COLO829 (cell line): ENCODE results near the gene LRFN5.
"Not testable (repeated sequence)": the region's sequence is repeated elsewhere in the genome, so short reads cannot be mapped to it uniquely, and the experiment has no call there.

ENCODE experiments used
- DNase-seq: peaks from one replicate; pipeline ENCODE4 v3.0.0; 2012; ENCODE audit warnings: low spot score

LRFN5 gene

GRCh38 chr14:41606532-41607303, at the start of gene LRFN5:
LRFN5 (plus strand) TSS chr14:41606876.
- no peak for DNase-seq

GRCh38 chr14:41558490-41558889, 48.2 kb upstream of the LRFN5 start:
- DNase-seq: no peak

- DNase-seq: not testable (repeated sequence)
Observed at GRCh38 chr14:41566864-41567263, 39.8 kb upstream of the LRFN5 start.

GRCh38 chr14:41568979-41569378, 37.7 kb upstream of the LRFN5 start:
- no peak for DNase-seq

- DNase-seq: no peak
Observed at GRCh38 chr14:41570415-41571155, 36.1 kb upstream of the LRFN5 start.

- no peak for DNase-seq
Observed at GRCh38 chr14:41586237-41586636, 20.4 kb upstream of the LRFN5 start.

GRCh38 chr14:41597647-41598046, 9.0 kb upstream of the LRFN5 start:
- no peak for DNase-seq

GRCh38 chr14:41599805-41600385, 6.8 kb upstream of the LRFN5 start:
- not testable (repeated sequence) for DNase-seq

- DNase-seq: no peak
Observed at GRCh38 chr14:41604721-41605531, 1.8 kb upstream of the LRFN5 start.

GRCh38 chr14:41605550-41606281, 960 bp upstream of the LRFN5 start:
- no peak for DNase-seq

- DNase-seq: no peak
Observed at GRCh38 chr14:41606282-41606531, 469 bp upstream of the LRFN5 start.

- no peak for DNase-seq
Observed at GRCh38 chr14:41607304-41607775, 664 bp downstream of the LRFN5 start.

GRCh38 chr14:41607966-41608663, 1.4 kb downstream of the LRFN5 start:
- no peak for DNase-seq

GRCh38 chr14:41608681-41609390, 2.2 kb downstream of the LRFN5 start:
- no peak for DNase-seq

- DNase-seq: no peak
Observed at GRCh38 chr14:41609704-41610183, 3.1 kb downstream of the LRFN5 start.

- no peak for DNase-seq
Observed at GRCh38 chr14:41615011-41615595, 8.4 kb downstream of the LRFN5 start.

GRCh38 chr14:41623736-41624135, 17.1 kb downstream of the LRFN5 start:
- no peak for DNase-seq

GRCh38 chr14:41629876-41630275, 23.2 kb downstream of the LRFN5 start:
- DNase-seq: no peak

GRCh38 chr14:41634286-41634685, 27.6 kb downstream of the LRFN5 start:
- DNase-seq: no peak
